ENCODE results near the gene PGF.
"Not testable (repeated sequence)": the region's sequence is repeated elsewhere in the genome, so short reads cannot be mapped to it uniquely, and the experiment has no call there.

PGF gene

GRCh38 chr14:74955229-74956026 lies at the start of gene PGF:
Gene PGF (minus strand): TSS chr14:74955597. CDS start chr14:74955242, 355 bp downstream.
- peak; percentile 79 for DNase-seq

- no peak for DNase-seq
Observed at GRCh38 chr14:75003250-75004027, 48.0 kb upstream of the PGF start.

DNA sequence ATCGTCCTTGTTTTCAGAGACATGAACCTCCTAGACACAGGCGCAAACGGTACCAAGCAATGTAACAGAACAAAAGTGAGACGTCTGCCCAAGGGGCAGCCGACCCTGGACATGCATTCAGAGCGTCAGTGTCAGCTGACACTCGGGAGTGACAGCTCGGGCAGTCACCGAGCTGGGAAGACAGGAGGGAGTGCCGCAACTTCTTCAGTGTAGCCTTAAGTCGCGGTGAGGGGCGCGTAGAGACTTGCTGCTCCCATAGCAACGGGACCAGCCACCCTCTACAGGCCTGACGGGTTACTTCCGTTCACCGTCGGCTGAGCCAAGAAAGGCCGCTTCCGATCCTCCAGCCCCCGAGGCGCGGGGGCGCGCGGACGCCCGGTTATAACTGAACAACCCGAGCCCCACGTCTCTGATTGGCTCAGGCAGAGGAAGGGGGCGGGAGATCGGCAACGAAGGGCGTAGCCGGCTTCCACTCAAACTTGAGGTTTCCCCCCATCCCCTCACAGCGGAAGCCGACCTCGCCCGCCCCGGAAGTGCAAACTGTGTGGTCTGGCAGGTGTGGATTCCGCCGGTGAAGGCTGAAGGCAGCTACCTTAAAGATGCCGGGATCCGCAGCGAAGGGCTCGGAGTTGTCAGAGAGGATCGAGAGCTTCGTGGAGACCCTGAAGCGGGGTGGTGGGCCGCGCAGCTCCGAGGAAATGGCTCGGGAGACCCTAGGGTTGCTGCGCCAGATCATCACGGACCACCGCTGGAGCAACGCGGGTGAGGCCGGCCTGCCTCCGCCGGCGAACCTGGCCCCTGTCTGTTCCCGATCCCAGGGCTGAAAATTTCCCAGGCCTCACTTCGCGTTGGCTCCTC lies 47.2 kb upstream of the PGF start, which contains the start of gene EIF2B2:
EIF2B2 (plus strand) TSS at position 530 of the 858 bp plus-strand sequence; CDS start at position 600, 70 bp downstream.
- peak; percentile 99 for DNase-seq

GRCh38 chr14:75001899-75002298 lies 46.5 kb upstream of the PGF start:
- DNase-seq, result no peak

GRCh38 chr14:75001261-75001660 lies 45.9 kb upstream of the PGF start:
- DNase-seq, result no peak

DNA sequence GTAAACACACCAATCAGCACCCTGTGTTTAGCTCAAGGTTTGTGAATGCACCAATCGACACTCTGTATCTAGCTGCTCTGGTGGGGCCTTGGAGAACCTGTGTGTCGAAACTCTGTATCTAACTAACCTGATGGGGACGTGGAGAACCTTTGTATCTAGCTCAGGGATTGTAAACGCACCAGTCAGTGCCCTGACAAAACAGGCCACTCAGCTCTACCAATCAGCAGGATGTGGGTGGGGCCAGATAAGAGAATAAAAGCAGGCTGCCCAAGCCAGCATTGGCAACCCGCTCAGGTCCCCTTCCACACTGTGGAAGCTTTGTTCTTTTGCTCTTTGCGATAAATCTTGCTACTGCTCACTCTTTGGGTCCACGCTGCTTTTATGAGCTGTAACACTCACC lies 40.4 kb upstream of the PGF start:
- DNase-seq, result not testable (repeated sequence)

DNA sequence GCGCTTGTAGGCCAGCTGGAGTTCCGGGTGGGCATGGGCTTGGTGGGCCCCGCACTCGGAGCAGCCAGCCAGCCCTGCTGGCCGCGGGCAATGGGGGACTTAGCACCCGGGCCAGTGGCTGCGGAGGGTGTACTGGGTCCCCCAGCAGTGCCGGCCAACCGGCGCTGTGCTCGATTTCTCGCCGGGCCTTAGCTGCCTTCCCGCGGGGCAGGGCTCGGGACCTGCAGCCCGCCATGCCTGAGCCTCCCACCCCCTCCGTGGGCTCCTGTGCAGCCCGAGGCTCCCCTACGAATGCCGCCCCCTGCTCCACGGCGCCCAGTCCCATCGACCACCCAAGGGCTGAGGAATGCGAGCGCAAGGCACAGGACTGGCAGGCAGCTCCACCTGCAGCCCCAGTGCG lies 38.8 kb upstream of the PGF start:
- not testable (repeated sequence) for DNase-seq

DNA sequence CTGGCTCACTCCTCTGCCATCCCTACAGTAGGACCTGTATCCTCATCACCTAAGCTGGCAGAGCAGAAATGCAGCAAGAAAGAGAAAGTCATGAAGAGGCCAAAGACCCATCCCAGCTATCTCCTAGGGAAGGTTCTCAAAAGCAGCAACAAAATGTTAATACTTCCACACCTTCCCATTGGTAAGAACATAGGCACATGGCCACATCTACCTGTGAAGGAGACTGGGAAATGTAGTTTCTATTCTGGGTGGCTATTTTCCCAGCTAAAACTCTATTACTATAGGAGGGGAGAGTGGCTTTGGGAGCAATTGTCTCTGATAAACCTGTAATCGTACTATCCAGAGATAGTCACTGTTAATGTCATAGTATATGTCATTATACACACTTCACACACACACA lies 33.6 kb upstream of the PGF start:
- no peak for DNase-seq

DNA sequence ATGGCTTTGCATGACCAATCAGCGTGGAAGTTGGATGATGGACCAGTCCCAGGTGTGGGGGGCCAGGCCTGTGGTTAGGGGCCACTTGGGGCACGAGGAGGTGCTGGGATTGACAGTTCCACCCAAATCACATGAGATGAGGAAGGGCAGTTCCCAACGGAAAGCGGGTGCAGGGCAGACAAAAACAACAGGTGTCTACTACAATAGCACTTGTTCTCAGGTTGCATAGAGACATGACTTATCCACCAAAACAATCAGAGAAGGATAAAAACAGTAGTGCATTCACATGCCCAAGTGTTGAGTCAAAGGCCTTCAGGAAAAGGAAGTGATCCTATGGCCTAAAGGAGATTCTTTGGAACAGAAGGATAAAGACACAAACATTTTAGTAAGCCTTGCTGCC lies 32.7 kb upstream of the PGF start:
- no peak for DNase-seq

DNA sequence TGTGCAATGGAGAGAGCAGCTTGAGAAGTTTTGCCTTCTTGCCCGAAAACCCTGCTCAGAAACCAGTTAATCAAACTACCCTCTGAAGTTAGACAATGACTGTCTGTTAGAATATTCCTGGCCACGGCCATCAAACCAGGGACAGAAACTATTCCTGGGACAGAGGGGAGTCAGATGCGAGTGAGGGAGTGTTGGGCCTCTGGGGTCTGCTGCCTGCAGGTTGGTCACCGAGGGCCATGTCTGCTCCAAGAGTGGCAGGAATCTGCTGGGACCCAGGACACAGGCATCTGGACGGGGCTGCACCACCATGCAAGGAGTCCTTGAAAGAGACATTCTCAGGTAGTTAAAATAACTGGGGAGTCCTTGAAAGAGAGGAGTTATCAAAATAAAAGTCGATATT lies 30.4 kb upstream of the PGF start:
- no peak for DNase-seq

DNA sequence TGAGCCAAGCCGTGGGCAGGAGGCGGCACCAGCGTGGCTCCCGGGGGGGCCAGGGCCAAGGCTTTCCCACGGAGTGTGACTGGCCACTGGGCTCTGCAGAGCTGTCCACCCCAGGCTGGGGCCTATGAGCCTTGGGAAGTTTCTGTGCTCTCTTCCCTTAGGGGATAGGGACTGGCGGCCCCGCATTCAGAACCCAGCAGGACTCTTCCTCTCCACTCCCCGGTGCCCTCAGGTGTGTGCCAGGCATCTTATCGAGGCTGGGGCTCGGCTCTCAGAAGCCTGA lies 29.6 kb upstream of the PGF start:
- DNase-seq, result no peak

GRCh38 chr14:74984236-74985027 lies 29.0 kb upstream of the PGF start:
- no peak for DNase-seq

DNA sequence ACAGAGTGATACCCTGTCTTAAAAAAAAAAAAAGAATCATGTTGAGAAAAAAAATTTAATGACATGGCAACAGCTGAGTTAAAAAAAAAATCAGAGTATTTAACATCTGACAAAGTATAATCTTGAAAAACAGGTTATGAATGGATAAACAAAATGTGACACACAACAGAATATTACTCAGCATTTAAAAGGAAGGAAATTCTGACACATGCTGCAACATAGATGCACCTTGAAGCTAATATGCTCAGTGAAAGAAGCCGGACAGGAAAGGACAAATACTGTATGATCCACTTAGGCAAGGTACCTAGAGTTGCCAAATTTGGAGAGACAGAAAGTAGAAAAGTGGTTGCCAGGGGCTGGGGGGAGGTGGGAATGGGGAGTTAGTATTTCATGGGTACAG lies 27.9 kb upstream of the PGF start:
- DNase-seq, result no peak

DNA sequence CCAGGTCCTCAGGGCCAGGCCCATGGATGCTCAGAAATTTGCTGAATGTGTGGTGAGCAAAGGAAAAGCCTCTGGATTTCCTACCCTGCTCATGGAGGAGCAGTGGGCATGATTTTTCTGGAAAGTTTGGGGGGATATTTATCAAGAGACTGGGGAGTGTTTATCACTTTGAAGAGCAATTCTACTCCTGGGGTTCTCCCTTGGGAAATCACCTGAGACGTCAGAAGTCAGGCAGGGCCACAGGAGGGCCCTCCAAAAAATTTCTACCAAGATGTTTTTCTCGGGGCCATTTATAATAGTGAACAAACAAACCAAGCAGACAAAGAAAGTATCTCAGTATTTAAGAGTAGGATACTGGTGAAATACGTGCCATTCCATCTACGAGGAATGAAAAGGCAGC lies 27.3 kb upstream of the PGF start:
- DNase-seq, result no peak

DNA sequence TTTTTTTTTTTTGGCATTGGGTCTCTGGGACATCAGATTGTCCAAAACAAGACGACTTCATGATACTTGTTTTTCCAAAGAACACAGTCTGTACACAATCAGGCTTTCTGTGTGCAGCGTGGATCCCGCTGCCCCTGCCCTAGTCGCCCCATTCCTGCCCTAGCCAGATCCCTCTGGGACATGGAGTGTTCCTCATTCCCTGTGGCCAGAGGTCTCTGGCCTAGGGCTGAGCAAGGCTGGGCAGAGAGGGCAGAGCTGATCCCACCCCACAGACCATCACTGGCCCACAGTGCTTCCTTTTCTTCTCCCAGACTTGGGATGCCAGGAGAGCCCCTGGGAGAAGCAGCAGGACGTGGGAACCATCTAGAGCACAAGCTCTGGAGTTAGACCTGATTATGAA lies 26.4 kb upstream of the PGF start:
- no peak for DNase-seq

DNA sequence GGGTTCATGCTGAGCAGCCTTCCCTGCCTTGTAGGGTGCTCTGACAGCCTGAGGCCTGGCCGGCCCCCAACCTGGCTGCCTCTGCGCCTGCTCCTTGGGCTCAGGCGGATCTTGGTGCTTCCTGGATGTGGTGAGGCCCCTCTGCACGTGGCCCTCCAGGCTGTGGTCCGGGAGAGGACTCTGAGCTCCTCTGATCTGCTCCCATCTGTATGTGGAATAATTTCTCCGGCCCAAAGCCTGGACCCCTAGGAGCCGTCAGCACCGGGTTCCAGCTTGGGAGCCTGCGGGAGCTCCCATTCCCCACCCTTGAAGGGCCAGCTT lies 26.0 kb upstream of the PGF start:
- no peak for DNase-seq

- DNase-seq, result no peak
Observed at GRCh38 chr14:74980731-74981461, 25.5 kb upstream of the PGF start.

DNA sequence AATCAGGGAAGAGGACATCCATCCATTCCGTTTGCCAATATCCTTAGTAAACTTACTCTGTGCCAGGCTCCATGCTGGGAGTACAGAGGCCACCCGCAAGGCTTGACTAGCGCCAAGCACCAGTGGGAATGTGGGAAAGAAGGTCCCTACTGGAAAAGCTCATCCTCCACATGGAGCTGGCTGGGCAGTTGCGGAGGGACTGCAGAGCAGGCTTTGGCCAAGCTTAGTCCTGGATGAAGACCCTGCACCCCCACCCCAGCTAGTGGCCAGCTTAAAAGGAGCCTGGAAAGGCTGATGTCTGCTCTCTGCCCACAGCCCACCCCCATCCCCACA lies 25.0 kb upstream of the PGF start:
- no peak for DNase-seq

GRCh38 chr14:74979442-74980397 lies 24.3 kb upstream of the PGF start:
- no peak for DNase-seq

GRCh38 chr14:74979029-74979428 lies 23.6 kb upstream of the PGF start:
- DNase-seq, result no peak

DNA sequence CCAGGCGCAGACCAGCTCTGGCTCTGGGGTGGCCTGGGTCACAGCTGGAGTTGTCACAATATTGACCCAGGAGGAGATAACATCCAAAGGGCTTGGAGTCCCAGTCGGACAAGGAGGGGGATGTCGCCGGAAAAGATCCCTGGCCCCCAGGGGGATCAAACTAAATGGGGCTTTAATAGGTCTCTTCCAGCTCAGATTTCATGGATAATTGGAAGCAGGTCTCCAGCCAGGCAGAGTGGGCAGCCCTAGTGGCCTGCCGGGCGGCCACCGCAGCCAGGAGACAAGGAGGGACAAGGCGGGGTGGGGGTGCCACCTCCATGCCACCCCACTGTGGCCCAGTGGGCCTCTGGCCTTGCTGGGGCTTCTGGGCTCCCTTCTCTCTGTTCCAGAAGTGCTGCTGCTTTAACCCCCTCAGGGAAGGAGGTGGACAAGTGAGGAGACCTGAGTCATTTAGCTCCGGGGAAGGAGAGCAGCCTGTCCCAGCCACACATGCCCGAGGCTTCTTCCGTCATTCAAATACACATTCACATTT lies 23.1 kb upstream of the PGF start:
- no peak for DNase-seq

Measured in NCI-H345 (cell line).